Measurements from ENCODE around the gene ARMH2. TPM values are rescaled to one million over a fixed set of nuclear protein-coding genes. Genes with fewer than 3 reads are reported as not detected.

The ARMH2 gene
- not detected for polyA plus RNA-seq (2012; ENCODE audit: insufficient read depth, insufficient read length, low read depth)

DNA sequence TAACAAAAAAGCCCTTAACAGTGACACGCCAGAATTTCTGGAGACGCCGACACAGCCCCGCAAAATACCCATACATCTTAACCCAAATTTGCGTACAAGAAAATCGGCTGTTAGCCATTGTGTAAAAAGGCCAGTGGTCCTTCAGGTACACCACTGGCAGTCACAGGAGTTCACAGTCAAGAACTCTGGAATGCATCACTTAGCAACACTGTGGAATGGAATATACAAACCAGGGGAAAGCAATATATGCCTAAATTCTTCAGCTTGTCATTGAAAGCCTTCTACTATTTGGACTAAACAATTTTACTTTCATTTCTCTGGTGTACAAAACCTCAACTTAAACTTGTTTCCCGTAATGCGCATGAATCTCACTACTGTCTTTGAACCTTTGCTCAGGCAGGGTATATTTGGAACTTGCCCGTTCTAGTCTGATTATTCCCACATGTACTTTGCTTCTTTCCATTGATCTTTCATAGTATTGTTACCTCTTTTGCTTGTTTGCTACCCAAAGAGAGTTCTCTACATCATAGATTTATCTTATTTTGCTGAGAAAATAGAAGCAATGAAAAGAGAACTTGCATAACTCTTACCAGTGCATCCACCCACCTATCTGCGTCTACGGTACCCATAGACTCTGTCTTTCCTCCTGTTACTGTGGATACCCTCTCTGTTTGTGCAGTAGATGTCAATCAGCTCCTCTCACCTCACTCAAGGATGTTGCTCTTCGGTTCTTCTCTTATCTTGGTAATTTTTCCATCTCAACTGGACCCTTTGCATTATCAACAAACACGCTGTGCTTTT, at the start of gene ARMH2:
Gene ARMH2 (minus strand): TSS at position 178 of the 801 bp plus-strand sequence. CDS start 60 bp downstream, at position 118.
- Histone ChIP-seq H3K36me3 (no peaks in the 10 kb centered on the region), H3K27me3 (no peaks in the 10 kb centered on the region), H3K9me3 (no peaks in the 10 kb centered on the region), H3K4me3 (ENCODE audit: low read depth, low read length) (no peak within 1 kb of the TSS), H3K4me1 (peaks cover 5% of the 10 kb centered on the region; the same call in 1 of the 2 replicates)
- no peak for TF ChIP-seq CTCF (IDR thresholded peaks at IDR 0.05; ENCODE audit: low read depth, low read length)
- no peak for DNase-seq

GRCh38 chr6:24848461-24848860, 49.7 kb upstream of the ARMH2 start:
- no peak for TF ChIP-seq CTCF (IDR thresholded peaks at IDR 0.05; ENCODE audit: low read depth, low read length)
- H3K4me3 ChIP-seq (ENCODE audit: low read depth, low read length): no peak overlapping the region
- no peaks in the 10 kb centered on the region for H3K9me3 ChIP-seq
- H3K4me1 ChIP-seq: no peaks in the 10 kb centered on the region
- H3K36me3 ChIP-seq: no peaks in the 10 kb centered on the region
- H3K27me3 ChIP-seq: no peaks in the 10 kb centered on the region
- DNase-seq: no peak

DNA sequence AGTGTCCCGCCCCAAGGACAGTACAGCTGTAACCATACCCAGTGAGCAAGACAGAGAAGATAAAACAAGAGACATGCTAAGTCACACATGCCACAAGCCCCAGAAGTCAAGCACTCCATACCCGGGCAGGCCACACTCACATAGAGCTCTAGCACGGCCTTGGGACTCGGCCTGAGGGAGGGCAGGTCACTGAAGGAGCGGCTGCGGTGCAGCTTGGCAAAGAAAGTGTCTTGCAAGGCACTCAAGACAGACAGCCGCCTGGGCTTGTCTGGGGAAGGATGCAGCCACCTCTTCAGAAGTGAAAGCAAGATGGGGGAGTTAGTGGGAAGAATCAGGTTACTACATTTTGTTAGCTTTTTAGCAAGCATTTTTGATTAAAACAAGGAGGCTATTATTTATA, 48.7 kb upstream of the ARMH2 start:
- no peak for DNase-seq

GRCh38 chr6:24845578-24845977, 46.9 kb upstream of the ARMH2 start:
- Histone ChIP-seq H3K27me3 (no peaks in the 10 kb centered on the region), H3K4me1 (no peaks in the 10 kb centered on the region), H3K4me3 (ENCODE audit: low read depth, low read length) (no peak overlapping the region), H3K36me3 (no peaks in the 10 kb centered on the region), H3K9me3 (no peaks in the 10 kb centered on the region)
- no peak for TF ChIP-seq CTCF (IDR thresholded peaks at IDR 0.05; ENCODE audit: low read depth, low read length)
- no peak for DNase-seq

More for the DNA sequence above, 48.7 kb upstream of the ARMH2 start:
- H3K27me3 ChIP-seq: no peaks in the 10 kb centered on the region
- no peaks in the 10 kb centered on the region for H3K9me3 ChIP-seq
- no peak for TF ChIP-seq CTCF (IDR thresholded peaks at IDR 0.05; ENCODE audit: low read depth, low read length)
- H3K36me3 ChIP-seq: no peaks in the 10 kb centered on the region
- H3K4me3 ChIP-seq (ENCODE audit: low read depth, low read length): no peak overlapping the region
- no peaks in the 10 kb centered on the region for H3K4me1 ChIP-seq

DNA sequence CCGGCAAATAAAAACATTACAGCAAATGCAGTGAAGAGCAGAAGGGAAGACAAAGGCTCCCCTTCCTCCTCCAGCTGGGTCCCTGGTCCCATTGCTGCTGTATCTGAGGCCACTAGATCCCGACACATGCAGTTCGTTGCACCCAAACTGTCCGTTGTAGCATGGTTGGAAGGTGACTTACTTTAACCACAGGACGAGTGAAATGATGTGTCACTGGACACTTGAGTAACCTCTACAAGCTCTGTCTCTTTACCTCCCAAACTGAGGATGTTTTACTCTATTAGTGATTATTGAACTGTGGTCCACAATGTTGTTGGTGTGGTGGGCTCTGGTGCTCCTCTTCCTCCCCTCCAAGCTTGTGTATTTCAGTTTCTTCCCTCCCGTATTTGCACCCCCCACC, 46.2 kb upstream of the ARMH2 start:
- Histone ChIP-seq H3K27me3 (no peaks in the 10 kb centered on the region), H3K4me3 (ENCODE audit: low read depth, low read length) (no peak overlapping the region), H3K9me3 (no peaks in the 10 kb centered on the region), H3K36me3 (no peaks in the 10 kb centered on the region), H3K4me1 (no peaks in the 10 kb centered on the region)
- no peak for TF ChIP-seq CTCF (IDR thresholded peaks at IDR 0.05; ENCODE audit: low read depth, low read length)
- no peak for DNase-seq

DNA sequence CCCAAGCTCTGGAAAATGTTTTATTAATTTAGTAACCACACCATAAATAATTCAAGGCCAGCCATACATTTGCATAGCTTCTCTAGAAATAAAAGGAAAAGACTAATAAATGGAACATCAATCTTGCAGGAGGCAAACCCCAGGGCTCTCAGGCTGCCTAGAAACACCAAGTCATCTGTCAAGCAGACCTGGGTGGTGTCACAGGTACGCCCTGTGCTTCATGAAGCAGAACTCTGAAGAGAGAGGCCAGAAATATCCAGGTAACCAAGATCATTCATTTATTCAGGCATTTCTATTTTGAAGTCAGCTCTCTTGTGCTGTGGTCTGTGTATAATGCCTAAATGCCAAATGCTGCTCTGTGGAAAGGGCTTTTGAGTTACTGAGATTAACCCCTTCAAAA, 45.3 kb upstream of the ARMH2 start:
- Histone ChIP-seq H3K27me3 (no peaks in the 10 kb centered on the region), H3K4me1 (no peaks in the 10 kb centered on the region), H3K9me3 (no peaks in the 10 kb centered on the region), H3K36me3 (no peaks in the 10 kb centered on the region), H3K4me3 (ENCODE audit: low read depth, low read length) (no peak overlapping the region)
- TF ChIP-seq CTCF (IDR thresholded peaks at IDR 0.05; ENCODE audit: low read depth, low read length): no peak
- DNase-seq: no peak

All from BE2C (cell line).